HG03571 (cell line): Measurements from ENCODE around the gene NUDT19.
"Not testable (repeated sequence)": the region's sequence is repeated elsewhere in the genome, so short reads cannot be mapped to it uniquely, and the experiment has no call there.

Source experiments
- ATAC-seq: cut with Tn5 transposase; IDR thresholded peaks from one replicate; pipeline ENCODE4 v1.9.1; 2021; ENCODE audit not compliant: unreplicated experiment

The NUDT19 gene

GRCh38 chr19:32691291-32691951, at the start of gene NUDT19:
NUDT19 (plus strand) TSS chr19:32691821; CDS start chr19:32691961, 140 bp downstream.
- peak; percentile 90 for ATAC-seq

- ATAC-seq: no peak
Measured at GRCh38 chr19:32642771-32643170, 48.9 kb upstream of the NUDT19 start.

- no peak for ATAC-seq
Measured at GRCh38 chr19:32646556-32646955, 45.1 kb upstream of the NUDT19 start.

DNA sequence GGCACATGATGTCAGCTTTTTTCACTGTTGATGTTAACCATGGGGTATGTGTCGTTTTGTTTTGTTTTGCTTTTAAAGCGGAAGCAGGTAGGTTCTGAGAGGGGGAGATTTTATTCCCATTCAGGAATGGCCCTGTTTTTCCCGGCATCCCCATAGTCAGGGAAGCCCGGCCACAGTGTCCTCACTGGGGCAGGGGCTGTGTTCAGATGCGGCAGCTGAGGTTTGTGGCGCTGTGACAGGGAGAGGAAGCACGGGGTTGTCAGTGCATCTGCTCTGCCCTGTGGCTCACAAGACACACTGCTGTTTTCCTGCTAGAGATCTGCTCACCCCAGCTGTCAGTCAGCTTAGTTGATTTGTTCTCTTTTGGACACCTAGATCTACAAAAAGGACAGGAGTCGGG, 44.3 kb upstream of the NUDT19 start:
- ATAC-seq: no peak

GRCh38 chr19:32649751-32650150, 41.9 kb upstream of the NUDT19 start:
- no peak for ATAC-seq

GRCh38 chr19:32650671-32651070, 41.0 kb upstream of the NUDT19 start:
- ATAC-seq: no peak

DNA sequence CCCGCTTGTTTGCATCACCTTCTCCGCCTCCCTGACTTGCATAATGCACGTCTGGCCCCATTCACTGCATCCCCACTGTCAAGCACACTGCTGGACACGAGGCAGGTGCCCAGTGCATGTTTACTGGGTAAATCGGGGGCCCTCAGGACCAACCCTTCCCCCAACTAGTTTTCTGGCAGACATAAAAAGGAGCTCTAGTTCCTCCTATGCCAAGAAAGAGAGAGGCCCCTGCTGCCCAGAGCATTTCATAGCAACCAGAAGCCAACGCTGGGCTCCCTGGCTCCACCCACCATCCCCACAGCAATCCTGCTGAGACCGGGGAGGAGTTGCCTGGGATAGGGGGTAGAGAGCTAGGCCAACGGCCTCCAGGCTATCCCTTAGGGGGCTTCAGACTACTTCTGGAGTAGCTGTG, 39.9 kb upstream of the NUDT19 start:
- ATAC-seq: no peak

- ATAC-seq: not testable (repeated sequence)
Measured at GRCh38 chr19:32652331-32652730, 39.3 kb upstream of the NUDT19 start.

- ATAC-seq: no peak
Measured at GRCh38 chr19:32652894-32653598, 38.6 kb upstream of the NUDT19 start.

GRCh38 chr19:32653599-32653915, 38.1 kb upstream of the NUDT19 start:
- ATAC-seq: no peak

DNA sequence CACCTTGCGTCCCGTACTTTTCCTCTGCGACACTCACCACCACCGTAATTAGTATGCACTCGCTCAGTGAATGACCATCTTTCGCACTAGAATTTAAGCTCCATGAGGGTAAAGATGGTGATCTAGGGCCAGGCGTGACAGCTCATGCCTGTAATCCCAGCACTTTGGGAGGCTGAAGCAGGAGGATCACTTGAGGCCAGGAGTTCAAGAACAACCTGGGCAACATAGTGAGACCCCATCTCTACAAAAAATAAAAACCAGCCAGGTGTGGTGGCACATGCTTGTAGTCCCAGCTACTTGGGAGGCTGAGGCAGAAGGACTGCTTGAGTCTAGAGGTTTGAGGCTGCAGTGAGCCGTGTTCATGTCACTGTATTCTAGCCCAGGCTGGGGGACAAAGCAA, 35.2 kb upstream of the NUDT19 start:
- ATAC-seq: not testable (repeated sequence)

DNA sequence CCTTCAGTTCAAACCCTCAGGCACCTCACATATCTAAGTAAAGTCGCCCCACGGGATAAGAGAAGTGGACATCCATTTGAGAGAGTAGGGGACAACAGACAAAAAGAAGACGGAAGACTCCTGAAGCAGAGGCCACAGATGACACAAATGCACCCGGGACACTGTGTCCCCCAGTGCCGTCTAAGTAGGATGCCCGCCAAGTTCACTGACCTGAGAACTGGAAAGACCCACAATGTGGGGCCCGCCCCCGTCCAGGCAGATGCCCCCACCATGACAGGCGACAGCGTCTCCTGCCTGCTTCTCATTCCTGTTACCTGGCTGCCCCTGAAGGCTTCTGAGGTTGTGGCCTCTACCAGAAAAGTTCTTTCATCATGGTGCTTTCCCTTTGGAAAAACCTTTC, 33.5 kb upstream of the NUDT19 start:
- ATAC-seq: no peak

GRCh38 chr19:32658527-32658926, 33.1 kb upstream of the NUDT19 start:
- ATAC-seq: no peak

DNA sequence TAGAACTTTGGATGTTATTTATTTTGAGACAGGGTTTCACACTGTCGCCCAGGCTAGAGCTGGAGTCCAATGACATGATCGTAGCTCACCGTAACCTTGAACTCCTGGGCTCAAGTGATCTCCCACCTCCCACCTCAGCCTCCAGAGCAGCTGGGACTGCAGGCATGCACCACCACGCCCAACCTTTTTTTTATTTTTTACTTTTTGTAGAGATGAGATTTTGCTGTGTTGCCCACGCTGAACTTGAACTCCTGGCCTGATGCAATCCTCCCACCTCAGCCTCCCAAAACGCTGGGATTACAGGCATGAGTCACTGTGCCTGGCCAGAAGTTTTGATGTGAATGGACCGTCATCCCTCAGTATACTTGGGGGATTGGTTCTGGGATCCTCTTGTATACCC, 30.3 kb upstream of the NUDT19 start:
- ATAC-seq: no peak

- ATAC-seq: no peak
Measured at GRCh38 chr19:32662186-32662585, 29.4 kb upstream of the NUDT19 start.

GRCh38 chr19:32666084-32666483, 25.5 kb upstream of the NUDT19 start:
- ATAC-seq: no peak

GRCh38 chr19:32669310-32669709, 22.3 kb upstream of the NUDT19 start:
- no peak for ATAC-seq

GRCh38 chr19:32671883-32672593, 19.6 kb upstream of the NUDT19 start:
- no peak for ATAC-seq

DNA sequence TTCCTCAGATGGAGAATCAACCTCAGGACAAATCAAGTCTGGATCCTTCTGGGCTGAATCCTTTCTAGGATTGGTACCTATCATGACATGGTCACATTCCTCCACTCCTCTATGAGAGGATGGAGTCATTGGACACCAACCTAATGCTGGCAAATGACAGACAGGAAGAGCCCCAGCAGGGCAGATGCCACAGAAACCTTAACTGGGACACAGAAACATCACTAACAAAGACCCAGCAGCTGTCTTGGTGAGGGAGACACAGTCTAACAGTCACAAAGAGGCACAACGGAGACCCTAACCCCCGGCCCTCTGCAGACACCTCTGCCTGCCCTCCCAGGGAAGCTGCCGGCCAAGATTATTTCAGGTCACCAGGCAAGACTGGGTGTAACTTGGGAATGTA, 18.8 kb upstream of the NUDT19 start:
- ATAC-seq: no peak

DNA sequence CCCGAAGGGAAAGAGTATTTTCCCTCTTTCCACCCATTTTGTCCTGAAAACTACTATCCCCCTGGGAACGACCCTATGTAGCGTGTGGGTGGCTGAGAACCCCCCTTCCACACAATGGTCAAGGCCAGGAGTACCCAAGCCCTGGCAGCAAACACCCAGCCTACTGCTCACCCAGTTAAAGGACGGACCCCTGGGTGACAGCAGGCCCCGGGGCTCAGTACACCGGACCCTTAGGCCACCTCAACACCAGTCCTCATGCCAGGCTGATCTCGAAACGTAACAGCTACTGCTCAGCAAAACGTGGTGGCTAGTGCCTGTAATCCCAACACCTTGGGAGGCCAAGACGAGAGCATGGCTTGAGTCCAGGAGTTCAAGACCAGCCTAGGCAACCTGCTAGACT, 18.0 kb upstream of the NUDT19 start:
- no peak for ATAC-seq

DNA sequence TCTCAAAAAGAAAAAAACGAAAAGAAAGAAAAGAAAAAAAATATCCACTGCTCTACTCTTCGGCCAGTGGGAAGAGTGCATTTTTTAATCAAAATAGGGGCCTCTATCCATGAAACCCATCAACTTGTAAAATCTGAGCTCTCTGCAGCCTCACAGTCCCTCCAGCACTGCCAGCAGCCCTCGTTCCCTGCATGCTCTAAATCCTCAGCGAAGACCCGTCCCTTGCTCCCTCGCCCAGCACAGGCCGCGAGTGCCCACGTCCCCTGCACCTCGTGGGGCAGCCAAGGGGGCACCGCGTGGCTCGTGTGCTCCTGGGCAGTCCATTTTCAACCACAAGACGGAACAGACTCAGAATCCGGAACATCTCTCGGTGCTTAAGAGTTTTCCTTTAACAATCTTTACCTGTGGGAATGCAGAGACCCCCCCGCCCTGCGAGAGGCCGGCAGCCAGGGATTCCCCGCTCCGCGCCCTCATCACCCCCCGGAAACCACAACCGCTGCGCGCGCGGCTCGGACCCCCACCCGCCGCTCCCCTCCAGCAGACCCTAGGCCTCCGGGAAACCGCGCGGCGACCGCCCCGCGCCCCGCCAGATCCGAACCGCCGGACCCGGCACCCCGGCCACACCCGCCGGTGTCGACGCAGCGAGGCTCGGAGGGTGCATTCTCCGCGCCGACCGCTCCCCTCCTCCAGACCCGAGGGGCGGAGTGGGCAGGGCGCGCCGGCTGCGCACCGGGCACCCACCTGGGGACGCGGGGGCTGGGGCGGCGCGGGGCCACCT, 17.3 kb upstream of the NUDT19 start:
- ATAC-seq: no peak
